NCI-H526 treated with DMSO at 0.1 percent for 48 hours (cell line): ENCODE results near the gene SPDYE6.
"Not testable (repeated sequence)": the region's sequence is repeated elsewhere in the genome, so short reads cannot be mapped to it uniquely, and the experiment has no call there.

Source experiments
- DNase-seq: peaks from one replicate; lab custom pipeline; 2025; lab: John Stamatoyannopoulos, UW

Gene SPDYE6, protein sequence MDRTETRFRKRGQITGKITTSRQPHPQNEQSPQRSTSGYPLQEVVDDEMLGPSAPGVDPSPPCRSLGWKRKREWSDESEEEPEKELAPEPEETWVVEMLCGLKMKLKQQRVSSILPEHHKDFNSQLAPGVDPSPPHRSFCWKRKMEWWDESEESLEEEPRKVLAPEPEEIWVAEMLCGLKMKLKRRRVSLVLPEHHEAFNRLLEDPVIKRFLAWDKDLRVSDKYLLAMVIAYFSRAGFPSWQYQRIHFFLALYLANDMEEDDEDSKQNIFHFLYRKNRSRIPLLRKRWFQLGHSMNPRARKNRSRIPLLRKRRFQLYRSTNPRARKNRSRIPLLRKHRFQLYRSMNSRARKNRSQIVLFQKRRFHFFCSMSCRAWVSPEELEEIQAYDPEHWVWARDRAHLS

DNA sequence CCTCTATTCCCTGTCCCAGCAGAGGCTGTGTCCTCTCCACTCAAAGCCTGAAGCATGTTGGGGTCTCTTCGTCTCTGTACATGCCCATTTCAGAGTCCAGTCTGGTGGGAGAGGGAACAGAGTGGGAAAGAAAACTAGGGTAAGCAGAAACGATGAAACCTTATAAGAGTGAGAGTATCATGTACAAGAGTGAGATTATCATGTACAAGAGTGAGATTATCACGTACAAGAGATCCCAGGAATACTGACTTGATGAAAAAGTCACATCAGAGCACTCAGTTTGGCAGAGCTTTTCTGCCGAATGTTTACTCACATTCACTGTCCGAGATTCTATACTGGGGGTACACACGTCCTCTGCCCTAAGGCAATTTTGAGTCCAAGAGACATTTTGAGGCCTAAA is at the start of gene SPDYE6:
TSS of gene SPDYE6 (minus strand) at position 101 of the 400 bp plus-strand sequence. CDS start 421 bp downstream, outside the sequence.
- DNase-seq = not testable (repeated sequence)

- DNase-seq = not testable (repeated sequence)
Observed at GRCh38 chr7:102404862-102405188, 48.6 kb upstream of the SPDYE6 start.

DNA sequence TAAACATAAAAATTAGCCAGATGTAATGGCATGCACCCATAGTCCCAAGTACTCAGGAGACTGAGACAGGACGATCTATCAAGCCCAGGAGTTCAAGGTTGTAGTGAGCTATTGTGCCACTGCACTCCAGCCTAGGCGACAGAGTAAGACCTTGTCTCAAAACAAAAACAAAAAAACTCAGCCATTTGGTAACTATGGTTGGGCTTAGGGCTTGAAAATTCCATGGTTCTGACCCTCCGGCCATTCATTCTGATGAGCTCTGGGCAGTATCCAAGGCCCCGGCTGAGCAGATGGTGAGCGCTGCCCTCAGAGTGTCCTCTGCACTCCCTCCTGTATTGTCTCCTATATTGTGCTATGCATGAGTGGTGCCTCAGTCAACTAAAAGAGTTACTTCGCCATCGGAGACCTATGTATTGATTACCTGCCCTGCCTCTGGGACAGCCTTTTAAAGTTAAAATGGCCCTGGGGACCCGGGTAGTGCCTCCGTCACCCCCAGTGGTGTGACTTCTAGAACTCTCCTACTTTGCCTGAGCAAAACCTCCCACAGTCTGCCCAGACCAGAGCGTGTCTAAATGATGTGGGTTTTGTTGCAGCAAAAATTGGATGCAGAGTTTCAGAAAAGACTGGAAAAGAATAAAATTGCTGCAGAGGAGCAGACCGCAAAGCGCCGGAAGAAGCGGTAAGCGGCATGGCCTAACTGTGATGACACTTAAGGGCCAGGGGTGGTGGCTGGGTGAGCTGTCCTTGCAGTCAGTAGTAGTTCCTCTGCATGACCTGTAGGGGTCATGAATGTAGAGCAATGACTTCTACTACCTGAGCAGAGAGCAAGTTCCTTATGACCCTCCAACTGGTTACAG is 48.0 kb upstream of the SPDYE6 start:
- DNase-seq = peak; percentile 61

DNA sequence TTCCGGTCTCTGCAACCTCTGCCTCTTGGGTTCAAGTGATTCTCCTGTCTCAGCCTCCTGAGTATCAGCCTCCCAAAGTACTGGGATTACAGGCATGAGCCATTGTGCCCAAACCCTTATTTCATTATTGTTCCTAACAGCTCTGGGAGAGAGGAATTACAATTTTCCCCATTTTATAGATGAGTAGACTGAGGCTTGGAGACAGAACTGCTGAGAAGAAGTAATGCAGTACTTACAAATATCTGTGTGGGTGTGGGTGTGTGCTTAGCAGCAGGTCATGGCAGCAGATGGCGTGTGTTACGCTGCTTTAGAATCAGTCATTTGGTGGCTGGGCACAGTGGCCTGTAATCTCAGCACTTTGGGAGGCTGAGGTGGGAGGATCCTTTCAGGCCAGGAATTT is 47.3 kb upstream of the SPDYE6 start:
- DNase-seq = no peak

DNA sequence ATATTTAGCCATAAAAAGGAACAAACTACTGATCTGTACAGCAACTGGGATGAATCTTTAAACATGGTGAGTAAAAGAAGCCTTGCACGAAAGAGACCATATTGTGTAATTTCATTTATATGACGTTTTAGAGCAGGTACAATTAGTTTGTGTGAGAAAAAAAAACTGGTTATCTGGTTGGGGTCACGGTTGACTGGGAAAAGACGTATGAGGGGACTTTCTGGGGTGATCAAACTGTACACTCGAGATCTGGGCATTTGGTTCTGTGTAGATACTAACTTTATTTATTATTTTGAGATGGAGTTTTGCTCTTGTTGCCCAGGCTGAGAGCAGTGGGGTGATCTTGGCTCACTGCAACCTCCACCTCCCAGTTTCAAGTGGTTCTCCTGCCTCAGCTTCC is 44.1 kb upstream of the SPDYE6 start:
- DNase-seq = no peak

GRCh38 chr7:102398543-102398942 is 42.3 kb upstream of the SPDYE6 start:
- DNase-seq = no peak

GRCh38 chr7:102396710-102397019 is 40.4 kb upstream of the SPDYE6 start:
- DNase-seq = no peak

DNA sequence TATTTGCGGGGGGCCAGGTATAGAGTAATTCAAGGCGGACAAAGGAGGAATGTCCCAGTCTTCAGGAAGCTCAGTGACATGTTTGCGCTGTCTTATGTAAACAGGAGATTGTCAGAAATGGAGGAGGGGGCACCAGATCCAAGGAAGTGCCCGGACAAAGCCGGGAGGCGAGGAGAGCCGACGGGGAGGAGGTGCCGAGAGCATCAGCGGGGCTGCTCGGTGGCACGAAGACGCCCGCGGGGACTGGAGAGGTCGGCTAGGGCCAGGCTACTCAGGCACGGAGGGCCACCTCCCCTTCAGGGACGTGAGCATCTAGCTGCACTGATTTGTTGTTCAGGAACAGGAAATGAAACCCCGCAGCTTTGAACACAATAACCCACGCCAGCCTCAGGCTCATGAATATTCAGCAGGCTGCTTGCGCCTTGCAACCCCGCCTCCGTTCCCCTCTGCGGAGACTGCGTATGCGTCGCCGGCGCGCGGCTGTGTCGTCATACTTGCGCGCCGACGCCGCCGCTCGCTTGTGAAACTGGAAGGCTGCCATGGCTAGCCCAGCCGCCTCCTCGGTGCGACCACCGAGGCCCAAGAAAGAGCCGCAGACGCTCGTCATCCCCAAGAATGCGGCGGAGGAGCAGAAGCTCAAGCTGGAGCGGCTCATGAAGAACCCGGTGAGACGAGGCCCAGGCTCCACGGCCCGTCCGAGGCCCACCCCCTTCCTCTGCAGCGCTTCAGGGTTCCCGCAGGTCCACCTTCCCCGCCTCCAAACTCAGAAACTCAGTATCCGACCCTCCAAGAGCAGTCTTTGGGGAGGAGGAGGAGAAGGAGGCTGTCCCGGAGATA is 39.8 kb upstream of the SPDYE6 start, which contains the start of gene PRKRIP1:
TSS of gene PRKRIP1 (plus strand) at position 491 of the 837 bp plus-strand sequence. CDS start at position 540, 49 bp downstream.
- DNase-seq = peak; percentile 86

- no peak for DNase-seq
Observed at GRCh38 chr7:102395592-102395872, 39.3 kb upstream of the SPDYE6 start.

- DNase-seq = no peak
Observed at GRCh38 chr7:102393467-102393866, 37.2 kb upstream of the SPDYE6 start.

- no peak for DNase-seq
Observed at GRCh38 chr7:102392330-102392729, 36.1 kb upstream of the SPDYE6 start.

DNA sequence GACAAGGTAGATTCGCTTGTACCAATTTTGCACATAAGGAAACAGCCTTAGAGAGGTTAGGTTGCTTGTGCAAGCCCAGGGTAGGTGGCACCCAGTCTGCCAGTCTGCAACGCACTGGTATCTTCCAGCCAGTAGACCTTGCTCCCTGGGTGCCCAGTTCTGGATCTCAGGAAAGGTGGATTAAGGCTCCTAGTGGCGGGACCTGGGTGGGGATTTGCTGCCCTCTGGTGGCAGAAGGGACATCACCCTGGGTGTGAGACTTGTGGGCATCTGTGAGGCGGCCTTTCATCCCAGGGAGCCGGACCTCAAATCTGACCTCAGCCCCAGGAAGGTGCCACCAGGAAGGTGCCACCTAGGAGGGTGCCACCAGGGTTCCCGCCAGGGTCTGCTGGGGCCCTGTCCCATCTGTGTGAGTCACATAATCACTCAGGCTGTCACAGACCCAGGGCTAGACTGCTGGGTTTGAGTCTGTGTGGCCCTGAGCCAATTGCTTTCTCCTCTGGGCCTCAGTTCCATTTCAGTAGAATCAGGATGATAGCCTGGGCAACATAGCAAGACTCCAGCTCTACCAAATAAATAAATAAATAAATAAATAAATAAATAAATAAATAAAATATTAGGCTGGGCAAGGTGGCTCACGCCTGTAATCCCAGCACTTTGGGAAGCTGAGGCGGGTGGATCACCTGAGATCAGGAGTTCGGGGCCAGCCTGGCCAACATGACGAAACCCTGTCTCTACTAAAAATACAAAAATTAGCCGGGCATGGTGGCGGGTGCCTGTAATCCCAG is 34.6 kb upstream of the SPDYE6 start:
- peak; percentile 68 for DNase-seq

DNA sequence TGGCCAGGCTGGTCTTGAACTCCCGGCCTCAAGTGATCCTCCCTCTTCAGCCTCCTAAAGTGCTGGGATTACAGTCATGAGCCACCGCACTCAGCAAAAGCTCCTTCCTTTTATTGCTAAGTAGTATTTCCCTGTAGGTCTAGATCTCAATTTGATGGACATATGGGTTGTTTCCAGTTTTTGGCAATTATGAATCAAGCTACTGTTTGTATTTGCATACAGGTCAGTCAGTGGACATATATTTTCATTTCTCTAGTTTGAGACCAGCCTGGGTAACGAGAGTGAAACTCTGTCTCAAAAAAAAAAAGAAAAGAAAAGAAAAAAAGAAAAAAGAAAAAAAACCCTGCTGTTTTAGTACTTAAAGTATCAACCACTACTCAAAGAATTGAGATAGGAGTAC is 33.6 kb upstream of the SPDYE6 start:
- DNase-seq = no peak

DNA sequence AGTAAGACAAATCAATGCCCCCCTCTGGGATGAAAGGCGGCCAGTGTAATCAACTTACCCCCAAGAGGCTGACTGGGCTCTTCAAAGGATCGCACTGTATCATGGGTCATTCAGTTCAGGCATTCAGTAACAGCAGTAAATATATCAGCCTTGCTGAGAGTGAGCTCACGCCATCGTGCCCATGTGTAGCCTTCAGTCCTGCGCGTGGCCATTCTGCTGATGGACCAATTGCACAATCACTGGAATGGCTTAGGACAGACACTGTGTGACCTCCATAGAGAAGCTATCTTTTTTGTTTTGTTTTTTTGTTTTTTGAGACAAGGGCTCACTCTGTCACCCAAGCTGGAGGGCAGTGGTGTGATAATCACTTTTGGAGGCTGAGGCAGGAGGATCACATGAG is 30.8 kb upstream of the SPDYE6 start:
- no peak for DNase-seq

- not testable (repeated sequence) for DNase-seq
Observed at GRCh38 chr7:102381696-102382425, 25.6 kb upstream of the SPDYE6 start.

GRCh38 chr7:102380837-102381236 is 24.6 kb upstream of the SPDYE6 start:
- not testable (repeated sequence) for DNase-seq

DNA sequence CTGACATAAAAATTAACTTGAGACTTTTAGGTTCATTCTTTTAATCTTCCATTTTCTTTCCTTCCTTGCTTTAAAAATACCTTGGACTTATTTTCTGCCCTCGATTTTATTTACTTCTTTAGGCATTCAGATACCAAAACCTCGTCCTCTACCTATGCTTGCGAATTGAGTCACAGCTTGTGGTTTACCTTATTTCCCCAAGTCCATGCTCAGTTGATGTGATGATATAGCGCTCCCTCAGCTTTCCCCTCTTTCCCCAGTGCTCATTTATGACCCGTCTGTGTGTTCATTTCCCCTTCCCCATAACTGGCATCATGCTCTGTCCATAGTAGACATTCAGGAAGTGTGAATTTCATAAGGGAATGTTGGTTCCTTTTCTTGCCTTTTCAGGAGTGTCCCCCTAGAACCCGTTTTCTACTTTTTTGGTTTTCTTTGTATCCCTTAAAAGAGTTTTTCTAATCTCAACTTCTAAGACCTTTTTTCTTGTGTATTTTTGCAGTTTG is 20.8 kb upstream of the SPDYE6 start:
- DNase-seq = no peak

- DNase-seq = not testable (repeated sequence)
Observed at GRCh38 chr7:102372796-102373195, 16.6 kb upstream of the SPDYE6 start.

GRCh38 chr7:102370038-102370437 is 13.8 kb upstream of the SPDYE6 start:
- DNase-seq = not testable (repeated sequence)

GRCh38 chr7:102365390-102365789 is 9.1 kb upstream of the SPDYE6 start:
- DNase-seq = not testable (repeated sequence)

DNA sequence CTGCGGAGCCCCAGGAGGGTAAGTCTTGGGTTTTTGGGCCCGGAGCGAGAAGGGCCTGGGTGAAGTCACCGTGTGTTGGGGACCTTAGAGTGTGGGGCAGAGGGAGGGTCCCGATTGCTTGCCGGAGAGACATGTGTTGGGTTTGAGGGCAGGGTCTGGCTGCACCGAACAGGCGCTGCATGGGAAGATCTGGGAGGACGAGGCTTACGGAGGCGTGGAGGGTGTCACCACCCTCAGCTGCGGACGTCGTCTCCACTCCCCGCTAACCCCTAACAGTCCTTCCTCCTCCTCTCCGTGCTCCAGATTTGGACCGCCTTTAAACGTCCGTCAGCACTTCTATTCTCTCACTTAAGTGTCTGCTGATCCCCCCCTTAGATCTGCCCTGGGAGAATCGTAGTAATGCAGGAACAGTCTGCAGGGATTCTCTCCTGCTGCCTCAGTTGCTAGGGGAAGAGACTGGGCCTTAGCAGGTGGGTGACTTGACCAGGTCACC is 8.2 kb upstream of the SPDYE6 start:
- not testable (repeated sequence) for DNase-seq
